Ishikawa (cell line): ENCODE measurements around the gene JMJD1C.

Experiments
- CEBPB ChIP-seq: IDR thresholded peaks from 2 replicates; pipeline ENCODE4 v1.6.1; 2012
- CREB1 ChIP-seq: IDR thresholded peaks from 2 replicates; pipeline ENCODE4 v1.6.1; 2012; ENCODE audit warnings: low read depth
- EGR1 ChIP-seq: IDR thresholded peaks from 2 replicates; pipeline ENCODE4 v1.6.1; 2012
- EP300 ChIP-seq: IDR thresholded peaks from 2 replicates; pipeline ENCODE4 v1.6.1; 2012; ENCODE audit warnings: borderline replicate concordance
- FOXM1 ChIP-seq: IDR thresholded peaks from 2 replicates; pipeline ENCODE4 v1.6.1; 2012; ENCODE audit warnings: low read depth, borderline replicate concordance
- RAD21 ChIP-seq: IDR thresholded peaks from 2 replicates; pipeline ENCODE4 v1.6.1; 2012; ENCODE audit warnings: low read depth
- TAF1 ChIP-seq: IDR thresholded peaks from 2 replicates; pipeline ENCODE4 v1.6.1; 2012; ENCODE audit warnings: low read depth, mild to moderate bottlenecking
- TCF12 ChIP-seq: IDR thresholded peaks from 2 replicates; pipeline ENCODE4 v1.6.1; 2012; ENCODE audit warnings: low read depth
- YY1 ChIP-seq: IDR thresholded peaks from 2 replicates; pipeline ENCODE4 v1.6.1; 2012; ENCODE audit warnings: low read depth
- ZBTB7A ChIP-seq: IDR thresholded peaks from 2 replicates; pipeline ENCODE4 v1.6.1; 2012; ENCODE audit warnings: low read depth
- TF ChIP-seq, protein P1 (sequence below): IDR thresholded peaks from 2 replicates; pipeline ENCODE4 v1.6.1; 2012
- TF ChIP-seq, protein P2 (sequence below): IDR thresholded peaks from 2 replicates; pipeline ENCODE4 v1.6.1; 2012; ENCODE audit warnings: low read depth, mild to moderate bottlenecking
- TF ChIP-seq, protein P3 (sequence below): IDR thresholded peaks from 2 replicates; pipeline ENCODE4 v1.6.1; 2012

DNA sequence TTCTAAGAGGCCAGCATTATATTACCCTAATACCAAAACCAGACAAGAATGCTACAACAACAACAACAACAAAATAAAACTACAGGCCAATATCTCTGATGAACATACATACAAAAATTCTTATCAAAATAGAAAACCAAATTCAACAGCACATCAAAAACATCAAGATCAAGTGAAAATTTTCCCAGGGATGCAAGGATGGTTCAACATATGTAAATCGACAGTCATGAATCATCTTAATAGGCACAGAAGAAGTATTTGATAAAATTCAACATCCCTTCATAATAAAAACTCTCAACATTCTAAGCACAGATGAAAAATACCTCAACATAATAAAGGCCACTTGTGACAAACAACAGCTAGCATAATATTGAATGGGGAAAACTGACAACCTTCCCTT is 75.3 kb downstream of the JMJD1C start:
- TF ChIP-seq YY1: no peak
- TF ChIP-seq, protein P1, sequence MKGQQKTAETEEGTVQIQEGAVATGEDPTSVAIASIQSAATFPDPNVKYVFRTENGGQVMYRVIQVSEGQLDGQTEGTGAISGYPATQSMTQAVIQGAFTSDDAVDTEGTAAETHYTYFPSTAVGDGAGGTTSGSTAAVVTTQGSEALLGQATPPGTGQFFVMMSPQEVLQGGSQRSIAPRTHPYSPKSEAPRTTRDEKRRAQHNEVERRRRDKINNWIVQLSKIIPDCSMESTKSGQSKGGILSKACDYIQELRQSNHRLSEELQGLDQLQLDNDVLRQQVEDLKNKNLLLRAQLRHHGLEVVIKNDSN: no peak
- TF ChIP-seq CEBPB: no peak
- TF ChIP-seq, protein P2, sequence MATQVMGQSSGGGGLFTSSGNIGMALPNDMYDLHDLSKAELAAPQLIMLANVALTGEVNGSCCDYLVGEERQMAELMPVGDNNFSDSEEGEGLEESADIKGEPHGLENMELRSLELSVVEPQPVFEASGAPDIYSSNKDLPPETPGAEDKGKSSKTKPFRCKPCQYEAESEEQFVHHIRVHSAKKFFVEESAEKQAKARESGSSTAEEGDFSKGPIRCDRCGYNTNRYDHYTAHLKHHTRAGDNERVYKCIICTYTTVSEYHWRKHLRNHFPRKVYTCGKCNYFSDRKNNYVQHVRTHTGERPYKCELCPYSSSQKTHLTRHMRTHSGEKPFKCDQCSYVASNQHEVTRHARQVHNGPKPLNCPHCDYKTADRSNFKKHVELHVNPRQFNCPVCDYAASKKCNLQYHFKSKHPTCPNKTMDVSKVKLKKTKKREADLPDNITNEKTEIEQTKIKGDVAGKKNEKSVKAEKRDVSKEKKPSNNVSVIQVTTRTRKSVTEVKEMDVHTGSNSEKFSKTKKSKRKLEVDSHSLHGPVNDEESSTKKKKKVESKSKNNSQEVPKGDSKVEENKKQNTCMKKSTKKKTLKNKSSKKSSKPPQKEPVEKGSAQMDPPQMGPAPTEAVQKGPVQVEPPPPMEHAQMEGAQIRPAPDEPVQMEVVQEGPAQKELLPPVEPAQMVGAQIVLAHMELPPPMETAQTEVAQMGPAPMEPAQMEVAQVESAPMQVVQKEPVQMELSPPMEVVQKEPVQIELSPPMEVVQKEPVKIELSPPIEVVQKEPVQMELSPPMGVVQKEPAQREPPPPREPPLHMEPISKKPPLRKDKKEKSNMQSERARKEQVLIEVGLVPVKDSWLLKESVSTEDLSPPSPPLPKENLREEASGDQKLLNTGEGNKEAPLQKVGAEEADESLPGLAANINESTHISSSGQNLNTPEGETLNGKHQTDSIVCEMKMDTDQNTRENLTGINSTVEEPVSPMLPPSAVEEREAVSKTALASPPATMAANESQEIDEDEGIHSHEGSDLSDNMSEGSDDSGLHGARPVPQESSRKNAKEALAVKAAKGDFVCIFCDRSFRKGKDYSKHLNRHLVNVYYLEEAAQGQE: no peak
- no peak for TF ChIP-seq TAF1
- TF ChIP-seq FOXM1: no peak
- TF ChIP-seq EGR1: no peak
- no peak for TF ChIP-seq ZBTB7A
- no peak for TF ChIP-seq CREB1
- no peak for TF ChIP-seq EP300
- TF ChIP-seq TCF12: no peak
- no peak for TF ChIP-seq RAD21
- TF ChIP-seq, protein P3, sequence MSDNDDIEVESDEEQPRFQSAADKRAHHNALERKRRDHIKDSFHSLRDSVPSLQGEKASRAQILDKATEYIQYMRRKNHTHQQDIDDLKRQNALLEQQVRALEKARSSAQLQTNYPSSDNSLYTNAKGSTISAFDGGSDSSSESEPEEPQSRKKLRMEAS: no peak
